Left kidney (tissue), 2 donors: Measurements from ENCODE around the gene CUL4B. TPM values are rescaled to one million over a fixed set of nuclear protein-coding genes. Genes with fewer than 3 reads are reported as not detected.
"Not testable (repeated sequence)": the region's sequence is repeated elsewhere in the genome, so short reads cannot be mapped to it uniquely, and the experiment has no call there.

Experiments
- DNase-seq: peaks from one replicate; pipeline ENCODE4 v3.0.0-alpha.2; 2013
- polyA plus RNA-seq: library from polyadenylated mRNA; unstranded; fragments of 120-200 nt; gene quantifications from one replicate; pipeline ENCODE4 v1.2.1, GENCODE V29; 2013; ENCODE audit not compliant: insufficient read length

Gene CUL4B
- polyA plus RNA-seq, 1 donor = 86.6 TPM

- DNase-seq = no peak
These were observed 26.2 kb downstream of the CUL4B start for GRCh38 chrX:120534413-120535205.

GRCh38 chrX:120522820-120523219, 37.9 kb downstream of the CUL4B start:
- no peak for DNase-seq

- no peak for DNase-seq
These were observed 42.8 kb downstream of the CUL4B start for GRCh38 chrX:120517936-120518335.

GRCh38 chrX:120514236-120514635, 46.5 kb downstream of the CUL4B start:
- no peak for DNase-seq

GRCh38 chrX:120512627-120513026, 48.1 kb downstream of the CUL4B start:
- no peak for DNase-seq

- DNase-seq = no peak
These were observed 48.5 kb downstream of the CUL4B start for GRCh38 chrX:120512222-120512621.

GRCh38 chrX:120504569-120504968, 56.2 kb downstream of the CUL4B start:
- no peak for DNase-seq

- no peak for DNase-seq
These were observed 61.3 kb downstream of the CUL4B start for GRCh38 chrX:120499301-120500072.

GRCh38 chrX:120490119-120490518, 70.6 kb downstream of the CUL4B start:
- DNase-seq = not testable (repeated sequence)

- DNase-seq = no peak
These were observed 74.0 kb downstream of the CUL4B start for GRCh38 chrX:120486786-120487185.

GRCh38 chrX:120485638-120486520, 74.9 kb downstream of the CUL4B start:
- peak; percentile 75 for DNase-seq

GRCh38 chrX:120485315-120485637, 75.5 kb downstream of the CUL4B start:
- no peak for DNase-seq

- no peak for DNase-seq
These were observed 83.3 kb downstream of the CUL4B start for GRCh38 chrX:120477453-120477852.

GRCh38 chrX:120476714-120477113, 84.0 kb downstream of the CUL4B start:
- no peak for DNase-seq

GRCh38 chrX:120475447-120475846, 85.3 kb downstream of the CUL4B start:
- not testable (repeated sequence) for DNase-seq

Other genes with a start within 250 kb of the CUL4B start
- 0.27 TPM for gene TMEM255A, start 249.5 kb downstream of the CUL4B start, polyA plus RNA-seq
- 0.05 TPM for gene ATP1B4, start 198.9 kb downstream of the CUL4B start, polyA plus RNA-seq
- 167 TPM for gene LAMP2, start 91.7 kb downstream of the CUL4B start, polyA plus RNA-seq
- 61.9 TPM for gene MCTS1, start 43.1 kb upstream of the CUL4B start, polyA plus RNA-seq
- 31.1 TPM for gene C1GALT1C1, start 69.1 kb upstream of the CUL4B start, polyA plus RNA-seq